ENCODE measurements around the gene PIP4K2B. TPM values are rescaled to one million over a fixed set of nuclear protein-coding genes. Genes with fewer than 3 reads are reported as not detected.

Gene PIP4K2B
- total and polyA plus RNA-seq, 2 of the 8 experiments (the other 6 are each of a cell fraction or from before 2014, with no cell fraction given) = 21.5 to 57.8 TPM

DNA sequence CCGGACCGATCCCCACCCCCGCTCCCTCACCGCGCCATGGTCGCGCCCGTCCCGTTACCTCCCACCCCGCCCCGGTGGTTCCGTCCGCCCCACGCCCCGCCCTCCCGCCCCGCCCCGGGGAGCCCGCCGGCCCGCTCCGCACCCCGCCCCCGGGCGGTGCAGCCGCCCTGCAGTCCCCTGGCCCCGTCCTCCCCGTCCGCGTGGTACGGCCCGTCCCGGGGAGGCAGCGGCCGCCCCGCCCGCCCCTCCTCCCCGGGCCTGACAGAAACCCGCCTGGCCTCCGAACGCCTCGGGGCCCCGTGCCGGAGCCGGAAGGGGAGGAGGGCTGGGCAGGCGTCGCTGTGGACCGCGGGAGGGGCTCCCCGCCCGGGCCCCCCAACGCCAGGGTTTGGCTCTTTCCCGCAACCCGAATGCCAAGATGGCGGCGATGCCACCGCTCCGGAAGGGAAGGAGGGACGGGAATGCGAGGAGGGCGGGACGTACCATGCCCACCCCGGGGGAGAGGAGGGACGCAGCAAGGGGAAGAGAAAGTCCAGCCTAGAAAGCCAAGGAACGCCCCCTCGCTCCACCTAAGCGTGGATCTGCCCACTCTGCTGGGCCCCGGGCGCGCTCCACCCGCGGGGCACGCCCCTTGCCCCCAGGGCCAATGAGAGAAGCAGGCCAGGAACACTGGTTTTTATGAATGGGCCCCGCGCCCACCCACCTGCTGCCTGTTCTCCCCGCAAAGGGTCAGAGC, at the start of gene PIP4K2B (continued):
- no peak for TF ChIP-seq RNF2 (IDR thresholded peaks at IDR 0.05; ENCODE audit: borderline replicate concordance, low read depth, low read length, missing control alignments, poor library complexity, severe bottlenecking)
- peak; percentile 87; the same call in 1 of the 2 replicates for TF ChIP-seq SP1 (IDR thresholded peaks at IDR 0.05; ENCODE audit: low read depth, low read length)
- peak in 1 of 2 experiments; percentile 98; a peak in 2 of 3 replicates for TF ChIP-seq EP300 (IDR thresholded peaks at IDR 0.05; ENCODE audit: borderline replicate concordance in 1 of 2, low read depth in 2 of 2, low read length in 2 of 2)
- peak; percentile 56 for TF ChIP-seq CREB1 (IDR thresholded peaks at IDR 0.05)
- TF ChIP-seq CHD1 (IDR thresholded peaks at IDR 0.05; ENCODE audit: low read depth, low read length) = peak; percentile 95
- TF ChIP-seq JUN (IDR thresholded peaks at IDR 0.05; ENCODE audit: low read depth, low read length) = no peak
- no peak for TF ChIP-seq TCF12 (IDR thresholded peaks at IDR 0.05; ENCODE audit: low read depth, low read length)
- TF ChIP-seq SIX5 (IDR thresholded peaks at IDR 0.05; ENCODE audit: low read depth, low read length) = peak; percentile 51
- TF ChIP-seq SP4 (IDR thresholded peaks at IDR 0.05; ENCODE audit: low read length) = no peak
- TF ChIP-seq SRF (IDR thresholded peaks at IDR 0.05; ENCODE audit: low read depth, low read length) = no peak
- TF ChIP-seq TEAD4 (IDR thresholded peaks at IDR 0.05; ENCODE audit: low read depth, low read length) = peak; percentile 82
- TF ChIP-seq, protein P1, sequence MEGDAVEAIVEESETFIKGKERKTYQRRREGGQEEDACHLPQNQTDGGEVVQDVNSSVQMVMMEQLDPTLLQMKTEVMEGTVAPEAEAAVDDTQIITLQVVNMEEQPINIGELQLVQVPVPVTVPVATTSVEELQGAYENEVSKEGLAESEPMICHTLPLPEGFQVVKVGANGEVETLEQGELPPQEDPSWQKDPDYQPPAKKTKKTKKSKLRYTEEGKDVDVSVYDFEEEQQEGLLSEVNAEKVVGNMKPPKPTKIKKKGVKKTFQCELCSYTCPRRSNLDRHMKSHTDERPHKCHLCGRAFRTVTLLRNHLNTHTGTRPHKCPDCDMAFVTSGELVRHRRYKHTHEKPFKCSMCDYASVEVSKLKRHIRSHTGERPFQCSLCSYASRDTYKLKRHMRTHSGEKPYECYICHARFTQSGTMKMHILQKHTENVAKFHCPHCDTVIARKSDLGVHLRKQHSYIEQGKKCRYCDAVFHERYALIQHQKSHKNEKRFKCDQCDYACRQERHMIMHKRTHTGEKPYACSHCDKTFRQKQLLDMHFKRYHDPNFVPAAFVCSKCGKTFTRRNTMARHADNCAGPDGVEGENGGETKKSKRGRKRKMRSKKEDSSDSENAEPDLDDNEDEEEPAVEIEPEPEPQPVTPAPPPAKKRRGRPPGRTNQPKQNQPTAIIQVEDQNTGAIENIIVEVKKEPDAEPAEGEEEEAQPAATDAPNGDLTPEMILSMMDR (IDR thresholded peaks at IDR 0.05; ENCODE audit: control extremely low read depth in 1 of 3, insufficient read depth in 1 of 3, low read depth in 1 of 3, low read length in 3 of 3) = no peak
- TF ChIP-seq RAD21 (IDR thresholded peaks at IDR 0.05 in 1 of 2, conservative IDR thresholded peaks at IDR 0.05 in 1 of 2; ENCODE audit: low read depth in 2 of 2, low read length in 2 of 2) = no peak
- no peak for TF ChIP-seq SP2 (IDR thresholded peaks at IDR 0.05; ENCODE audit: low read length)
- TF ChIP-seq BACH1 (IDR thresholded peaks at IDR 0.05; ENCODE audit: low read length) = peak; percentile 92
- TF ChIP-seq FOSL1 (IDR thresholded peaks at IDR 0.05; ENCODE audit: insufficient read depth, low read depth, low read length) = no peak
- TF ChIP-seq TBP (IDR thresholded peaks at IDR 0.05; ENCODE audit: low read depth, low read length) = peak; percentile 84
- TF ChIP-seq, protein P2, sequence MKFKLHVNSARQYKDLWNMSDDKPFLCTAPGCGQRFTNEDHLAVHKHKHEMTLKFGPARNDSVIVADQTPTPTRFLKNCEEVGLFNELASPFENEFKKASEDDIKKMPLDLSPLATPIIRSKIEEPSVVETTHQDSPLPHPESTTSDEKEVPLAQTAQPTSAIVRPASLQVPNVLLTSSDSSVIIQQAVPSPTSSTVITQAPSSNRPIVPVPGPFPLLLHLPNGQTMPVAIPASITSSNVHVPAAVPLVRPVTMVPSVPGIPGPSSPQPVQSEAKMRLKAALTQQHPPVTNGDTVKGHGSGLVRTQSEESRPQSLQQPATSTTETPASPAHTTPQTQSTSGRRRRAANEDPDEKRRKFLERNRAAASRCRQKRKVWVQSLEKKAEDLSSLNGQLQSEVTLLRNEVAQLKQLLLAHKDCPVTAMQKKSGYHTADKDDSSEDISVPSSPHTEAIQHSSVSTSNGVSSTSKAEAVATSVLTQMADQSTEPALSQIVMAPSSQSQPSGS (IDR thresholded peaks at IDR 0.05; ENCODE audit: low read length) = no peak
- TF ChIP-seq RBBP5 (IDR thresholded peaks at IDR 0.05; ENCODE audit: borderline replicate concordance, low read depth, low read length) = no peak; the same call in 1 of the 2 replicates
- TF ChIP-seq KDM4A (IDR thresholded peaks at IDR 0.05; ENCODE audit: low read depth, low read length, severe bottlenecking) = no peak

Data from H1 (cell line).